ENCODE results near the gene ELMOD3.
"Not testable (repeated sequence)": the region's sequence is repeated elsewhere in the genome, so short reads cannot be mapped to it uniquely, and the experiment has no call there.

The ELMOD3 gene

GRCh38 chr2:85437488-85438200 lies 83.1 kb downstream of the ELMOD3 start:
- Histone ChIP-seq H3K27ac (ENCODE audit: low read length) (peak overlapping the region; percentile 96), H3K4me1 (ENCODE audit: control insufficient read depth, insufficient read depth, low read length) (peaks cover 36% of the 10 kb centered on the region), H3K36me3 (ENCODE audit: control insufficient read depth in 2 of 2, insufficient read depth in 2 of 2, low read length in 2 of 2) (no peaks in the 10 kb centered on the region), H3K27me3 (ENCODE audit: control insufficient read depth in 1 of 2, insufficient read depth in 2 of 2, low read length in 2 of 2) (no peaks in the 10 kb centered on the region), H3K9ac (ENCODE audit: low read length in 2 of 2) (peak overlapping the region; percentile 79 to 80), H3K4me3 (ENCODE audit: low read length in 2 of 2) (peak overlapping the region; percentile 45 to 74), H3K9me3 (ENCODE audit: control insufficient read depth in 2 of 2, low read length in 2 of 2) (no peaks in the 10 kb centered on the region)

- Histone ChIP-seq H3K27ac (ENCODE audit: low read length) (peak overlapping the region; percentile 96), H3K27me3 (ENCODE audit: control insufficient read depth in 1 of 2, insufficient read depth in 2 of 2, low read length in 2 of 2) (no peaks in the 10 kb centered on the region), H3K4me1 (ENCODE audit: control insufficient read depth, insufficient read depth, low read length) (peaks cover 32% of the 10 kb centered on the region), H3K36me3 (ENCODE audit: control insufficient read depth in 2 of 2, insufficient read depth in 2 of 2, low read length in 2 of 2) (no peaks in the 10 kb centered on the region), H3K4me3 (ENCODE audit: low read length in 2 of 2) (peak overlapping the region; percentile 21 to 74), H3K9me3 (ENCODE audit: control insufficient read depth in 2 of 2, low read length in 2 of 2) (no peaks in the 10 kb centered on the region), H3K9ac (ENCODE audit: low read length in 2 of 2) (peak overlapping the region; percentile 75 to 80)
These were observed 83.8 kb downstream of the ELMOD3 start for GRCh38 chr2:85438201-85439024.

GRCh38 chr2:85439025-85439472 lies 84.5 kb downstream of the ELMOD3 start:
- H3K27ac ChIP-seq (ENCODE audit: low read length), result peak overlapping the region; percentile 96
- H3K4me1 ChIP-seq (ENCODE audit: control insufficient read depth, insufficient read depth, low read length), result peaks cover 26% of the 10 kb centered on the region
- peak overlapping the region in 1 of 2 donors; percentile 75 for H3K9ac ChIP-seq (ENCODE audit: low read length in 2 of 2)
- no peak overlapping the region for H3K4me3 ChIP-seq (ENCODE audit: low read length in 2 of 2)
- no peaks in the 10 kb centered on the region for H3K36me3 ChIP-seq (ENCODE audit: control insufficient read depth in 2 of 2, insufficient read depth in 2 of 2, low read length in 2 of 2)
- H3K27me3 ChIP-seq (ENCODE audit: control insufficient read depth in 1 of 2, insufficient read depth in 2 of 2, low read length in 2 of 2), result no peaks in the 10 kb centered on the region
- no peaks in the 10 kb centered on the region for H3K9me3 ChIP-seq (ENCODE audit: control insufficient read depth in 2 of 2, low read length in 2 of 2)

- not testable (repeated sequence) for H3K36me3 ChIP-seq (ENCODE audit: control insufficient read depth in 2 of 2, insufficient read depth in 2 of 2, low read length in 2 of 2); H3K9ac ChIP-seq (ENCODE audit: low read length in 2 of 2); H3K27ac ChIP-seq (ENCODE audit: low read length); H3K4me3 ChIP-seq (ENCODE audit: low read length in 2 of 2); H3K9me3 ChIP-seq (ENCODE audit: control insufficient read depth in 2 of 2, low read length in 2 of 2); H3K27me3 ChIP-seq (ENCODE audit: control insufficient read depth in 1 of 2, insufficient read depth in 2 of 2, low read length in 2 of 2)
- peaks cover 22% of the 10 kb centered on the region for H3K4me1 ChIP-seq (ENCODE audit: control insufficient read depth, insufficient read depth, low read length)
These were observed 85.0 kb downstream of the ELMOD3 start for GRCh38 chr2:85439569-85439968.

GRCh38 chr2:85439986-85440385 lies 85.4 kb downstream of the ELMOD3 start:
- Histone ChIP-seq H3K27ac (ENCODE audit: low read length) (no peak overlapping the region), H3K9ac (ENCODE audit: low read length in 2 of 2) (no peak overlapping the region), H3K36me3 (ENCODE audit: control insufficient read depth in 2 of 2, insufficient read depth in 2 of 2, low read length in 2 of 2) (no peaks in the 10 kb centered on the region), H3K4me3 (ENCODE audit: low read length in 2 of 2) (no peak overlapping the region), H3K9me3 (ENCODE audit: control insufficient read depth in 2 of 2, low read length in 2 of 2) (no peaks in the 10 kb centered on the region), H3K27me3 (ENCODE audit: control insufficient read depth in 1 of 2, insufficient read depth in 2 of 2, low read length in 2 of 2) (no peaks in the 10 kb centered on the region), H3K4me1 (ENCODE audit: control insufficient read depth, insufficient read depth, low read length) (peaks cover 22% of the 10 kb centered on the region)

GRCh38 chr2:85440729-85441128 lies 86.2 kb downstream of the ELMOD3 start:
- Histone ChIP-seq H3K27ac (ENCODE audit: low read length) (no peak overlapping the region), H3K4me1 (ENCODE audit: control insufficient read depth, insufficient read depth, low read length) (peaks cover 26% of the 10 kb centered on the region), H3K9ac (ENCODE audit: low read length in 2 of 2) (no peak overlapping the region), H3K4me3 (ENCODE audit: low read length in 2 of 2) (no peak overlapping the region), H3K27me3 (ENCODE audit: control insufficient read depth in 1 of 2, insufficient read depth in 2 of 2, low read length in 2 of 2) (no peaks in the 10 kb centered on the region), H3K9me3 (ENCODE audit: control insufficient read depth in 2 of 2, low read length in 2 of 2) (no peaks in the 10 kb centered on the region), H3K36me3 (ENCODE audit: control insufficient read depth in 2 of 2, insufficient read depth in 2 of 2, low read length in 2 of 2) (no peaks in the 10 kb centered on the region)
